PC-3 (cell line): ENCODE measurements around the gene PARVA. TPM values are rescaled to one million over a fixed set of nuclear protein-coding genes. Genes with fewer than 3 reads are reported as not detected.

Source experiments
- ATAC-seq: fragments of 200-7000 bp; cut with Tn5 transposase; 2 replicates; pipeline ENCODE4 v1.9.1; 2020; ENCODE audit warnings: mild to moderate bottlenecking, moderate library complexity
- BruUV-seq: library from RNA; stranded (reverse); fragments of 400-500 nt; replicated peaks from 2 replicates; lab custom pipeline; 2021; lab: Mats Ljungman, UMichigan
- CTCF ChIA-PET: fragments of 300-600 bp; sonication (Branson Sonifier 250); formaldehyde crosslinking; loops from one replicate; lab custom pipeline; 2022; ENCODE audit warnings: antibody characterized with exemption; lab: Charles Lee
- POLR2A ChIA-PET: fragments of 300-600 bp; sonication (Branson Sonifier 250); formaldehyde crosslinking; loops from one replicate; lab custom pipeline; 2022; ENCODE audit warnings: antibody characterized with exemption; ENCODE audit not compliant: unreplicated experiment; lab: Charles Lee
- DNase-seq: peaks from one replicate; pipeline ENCODE4 v3.0.0-alpha.2; 2015
- H2AFZ ChIP-seq: fragments of 300-600 bp; sonication (generic); 2 replicates; pipeline ENCODE4 v1.6.0; 2016; ENCODE audit warnings: antibody characterized with exemption, low read length
- H3F3A ChIP-seq: fragments of 300-600 bp; sonication (generic); one replicate; pipeline ENCODE4 v1.6.0; 2017; ENCODE audit warnings: antibody characterized with exemption, low read length, control low read depth, mild to moderate bottlenecking; ENCODE audit not compliant: unreplicated experiment
- H3K27ac ChIP-seq: fragments of 300-600 bp; sonication (generic); 2 replicates; pipeline ENCODE4 v1.5.1; 2016; ENCODE audit warnings: mild to moderate bottlenecking, low read length
- H3K27me3 ChIP-seq: fragments of 300-600 bp; sonication (generic); 2 replicates; pipeline ENCODE4 v1.6.1; 2016; ENCODE audit warnings: low read length, mixed read lengths
- H3K36me3 ChIP-seq: fragments of 300-600 bp; sonication (generic); 2 replicates; pipeline ENCODE4 v1.6.1; 2016; ENCODE audit warnings: low read depth, mixed run types, low read length, mixed read lengths
- H3K4me1 ChIP-seq: fragments of 300-600 bp; sonication (generic); 2 replicates; pipeline ENCODE4 v1.5.1; 2016; ENCODE audit warnings: low read length; ENCODE audit not compliant: insufficient read depth
- H3K4me2 ChIP-seq: fragments of 300-600 bp; sonication (generic); 2 replicates; pipeline ENCODE4 v1.6.0; 2016; ENCODE audit warnings: low read length
- H3K4me3 ChIP-seq: fragments of 300-600 bp; sonication (generic); 2 replicates; pipeline ENCODE4 v1.5.1; 2016; ENCODE audit warnings: mild to moderate bottlenecking, low read length, mixed read lengths
- H3K79me2 ChIP-seq: fragments of 300-600 bp; sonication (generic); 2 replicates; pipeline ENCODE4 v1.6.1; 2017; ENCODE audit warnings: low read length, mixed read lengths
- H3K9ac ChIP-seq: fragments of 300-600 bp; sonication (generic); 2 replicates; pipeline ENCODE4 v1.6.0; 2016; ENCODE audit warnings: mild to moderate bottlenecking, low read length
- H3K9me2 ChIP-seq: fragments of 300-600 bp; sonication (generic); replicated peaks from 2 replicates; pipeline ENCODE4 v1.6.1; 2016; ENCODE audit warnings: mixed run types, low read length, mixed read lengths
- H3K9me3 ChIP-seq: fragments of 300-600 bp; sonication (generic); 2 replicates; pipeline ENCODE4 v1.6.1; 2016; ENCODE audit warnings: low read length, mixed read lengths
- H4K20me1 ChIP-seq: fragments of 300-600 bp; sonication (generic); 2 replicates; pipeline ENCODE4 v1.6.1; 2016; ENCODE audit warnings: low read length, mixed read lengths
- EZH2 ChIP-seq: fragments of 300-600 bp; sonication (generic); IDR thresholded peaks from one replicate; pipeline ENCODE4 v1.6.1; 2017; ENCODE audit warnings: antibody characterized with exemption, mild to moderate bottlenecking, low read length; ENCODE audit not compliant: unreplicated experiment
- EZH2phosphoT487 ChIP-seq: fragments of 300-600 bp; sonication (generic); IDR thresholded peaks from 2 replicates; pipeline ENCODE4 v1.6.1; 2018; ENCODE audit warnings: mild to moderate bottlenecking, antibody characterized with exemption, low read length, borderline replicate concordance
- intact Hi-C: fragments of 100-400 bp; cut with micrococcal nuclease; formaldehyde crosslinking; loops from 2 replicates; pipeline ENCODE4 v1.9.0; 2023
- total RNA-seq: library from RNA; depleted of rRNA; stranded (reverse); fragments of >200 nt; gene quantifications from 2 replicates; pipeline ENCODE4 v1.2.3, GENCODE V29; 2014
- TF ChIP-seq, protein P1 (sequence below): fragments of 300-600 bp; sonication (generic); conservative IDR thresholded peaks from 2 replicates; pipeline ENCODE4 v1.5.1; 2017; ENCODE audit warnings: antibody characterized with exemption, low read depth, mild to moderate bottlenecking, low read length

PARVA gene
- total RNA-seq, 1 experiment from 2014 or later = 13.5 TPM

- DNase-seq (no peak), ATAC-seq (no peak)
- Histone ChIP-seq H4K20me1 (no peaks in the 10 kb centered on the region), H3K36me3 (no peaks in the 10 kb centered on the region), H2AFZ (no peak overlapping the region), H3F3A (no peaks in the 10 kb centered on the region), H3K9ac (no peak overlapping the region), H3K4me3 (no peak overlapping the region), H3K27me3 (no peaks in the 10 kb centered on the region), H3K9me3 (no peaks in the 10 kb centered on the region), H3K27ac (no peak overlapping the region), H3K9me2 (no peaks in the 10 kb centered on the region), H3K4me1 (peaks cover 19% of the 10 kb centered on the region), H3K4me2 (no peak overlapping the region), H3K79me2 (no peaks in the 10 kb centered on the region)
- BruUV-seq = no TSS peak
- TF ChIP-seq EZH2 (no peak), EZH2phosphoT487 (no peak)
- TF ChIP-seq, protein P1, sequence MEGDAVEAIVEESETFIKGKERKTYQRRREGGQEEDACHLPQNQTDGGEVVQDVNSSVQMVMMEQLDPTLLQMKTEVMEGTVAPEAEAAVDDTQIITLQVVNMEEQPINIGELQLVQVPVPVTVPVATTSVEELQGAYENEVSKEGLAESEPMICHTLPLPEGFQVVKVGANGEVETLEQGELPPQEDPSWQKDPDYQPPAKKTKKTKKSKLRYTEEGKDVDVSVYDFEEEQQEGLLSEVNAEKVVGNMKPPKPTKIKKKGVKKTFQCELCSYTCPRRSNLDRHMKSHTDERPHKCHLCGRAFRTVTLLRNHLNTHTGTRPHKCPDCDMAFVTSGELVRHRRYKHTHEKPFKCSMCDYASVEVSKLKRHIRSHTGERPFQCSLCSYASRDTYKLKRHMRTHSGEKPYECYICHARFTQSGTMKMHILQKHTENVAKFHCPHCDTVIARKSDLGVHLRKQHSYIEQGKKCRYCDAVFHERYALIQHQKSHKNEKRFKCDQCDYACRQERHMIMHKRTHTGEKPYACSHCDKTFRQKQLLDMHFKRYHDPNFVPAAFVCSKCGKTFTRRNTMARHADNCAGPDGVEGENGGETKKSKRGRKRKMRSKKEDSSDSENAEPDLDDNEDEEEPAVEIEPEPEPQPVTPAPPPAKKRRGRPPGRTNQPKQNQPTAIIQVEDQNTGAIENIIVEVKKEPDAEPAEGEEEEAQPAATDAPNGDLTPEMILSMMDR = no peak
- ChIA-PET CTCF (no interaction called here), POLR2A (no interaction called here)
- intact Hi-C loops = no loop called here
Observed at GRCh38 chr11:12544986-12545775, 167.8 kb downstream of the PARVA start.

DNA sequence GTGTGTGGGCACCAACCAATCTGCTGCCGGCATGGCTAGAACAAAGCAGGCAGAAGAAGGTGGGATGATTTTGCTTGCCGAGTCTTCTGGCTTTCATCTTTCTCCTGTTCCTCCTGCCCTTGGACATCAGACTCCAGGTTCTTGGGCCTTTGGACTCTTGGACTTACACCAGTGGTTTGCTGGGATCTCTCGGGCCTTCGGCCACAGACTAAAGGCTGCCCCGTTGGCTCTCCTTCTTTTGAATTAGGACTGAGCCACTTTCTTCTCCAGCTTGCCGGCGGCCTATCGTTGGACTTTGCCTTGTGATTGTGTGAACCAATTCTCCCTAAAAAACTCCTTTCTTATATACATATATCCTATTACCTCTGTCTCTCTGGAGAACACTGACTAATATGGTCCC lies 168.8 kb downstream of the PARVA start:
- Histone ChIP-seq H3K79me2 (no peaks in the 10 kb centered on the region), H3K27ac (no peak overlapping the region), H3K27me3 (no peaks in the 10 kb centered on the region), H3K4me1 (peaks cover 12% of the 10 kb centered on the region), H4K20me1 (no peaks in the 10 kb centered on the region), H3K36me3 (no peaks in the 10 kb centered on the region), H3F3A (no peaks in the 10 kb centered on the region), H3K4me3 (no peak overlapping the region), H3K4me2 (no peak overlapping the region), H3K9me2 (no peaks in the 10 kb centered on the region), H2AFZ (no peak overlapping the region), H3K9ac (no peak overlapping the region), H3K9me3 (no peaks in the 10 kb centered on the region)
- intact Hi-C loops = no loop called here
- no peak for ATAC-seq
- BruUV-seq = no TSS peak
- TF ChIP-seq EZH2phosphoT487 (no peak), EZH2 (no peak)
- TF ChIP-seq, protein P1 = no peak
- no peak for DNase-seq
- CTCF ChIA-PET = no interaction called here
- POLR2A ChIA-PET = no interaction called here

DNA sequence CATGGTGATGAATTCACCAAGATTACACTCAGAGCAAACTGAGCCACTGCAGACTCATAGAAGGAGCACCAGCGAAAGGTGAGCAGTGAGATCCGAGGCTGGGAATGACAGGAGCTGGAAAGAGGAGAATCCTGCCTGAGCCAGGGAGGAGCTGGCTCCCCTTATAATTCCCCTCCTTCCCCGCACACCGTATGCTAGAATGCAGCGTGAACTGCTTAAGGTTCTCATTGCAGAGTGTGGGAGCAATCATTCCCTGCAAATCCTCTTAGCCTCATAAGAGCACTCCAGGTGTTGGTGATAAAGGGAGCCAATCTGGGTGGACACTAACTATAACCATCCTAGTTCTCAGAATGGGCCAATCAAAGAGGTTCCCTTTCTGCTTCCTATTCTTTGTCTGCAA lies 169.3 kb downstream of the PARVA start:
- no peak overlapping the region for H2AFZ ChIP-seq
- no peak overlapping the region for H3K4me3 ChIP-seq
- no peak for DNase-seq
- POLR2A ChIA-PET = no interaction called here
- no peak overlapping the region for H3K4me2 ChIP-seq
- H3K9me3 ChIP-seq = no peaks in the 10 kb centered on the region
- ATAC-seq = no peak
- H3K27ac ChIP-seq = no peak overlapping the region
- H3K27me3 ChIP-seq = no peaks in the 10 kb centered on the region
- no peaks in the 10 kb centered on the region for H4K20me1 ChIP-seq
- peaks cover 12% of the 10 kb centered on the region for H3K4me1 ChIP-seq
- H3K9me2 ChIP-seq = no peaks in the 10 kb centered on the region
- intact Hi-C loops = no loop called here
- no peak overlapping the region for H3K9ac ChIP-seq
- H3F3A ChIP-seq = no peaks in the 10 kb centered on the region
- BruUV-seq = no TSS peak
- TF ChIP-seq, protein P1 = no peak
- TF ChIP-seq EZH2phosphoT487 = no peak
- TF ChIP-seq EZH2 = no peak
- no peaks in the 10 kb centered on the region for H3K36me3 ChIP-seq
- CTCF ChIA-PET = no interaction called here
- H3K79me2 ChIP-seq = no peaks in the 10 kb centered on the region
